GM20431 (cell line): ENCODE measurements around the gene FRG2C.
"Not testable (repeated sequence)": the region's sequence is repeated elsewhere in the genome, so short reads cannot be mapped to it uniquely, and the experiment has no call there.

Experiments used
- in situ Hi-C: fragments of 300-500 bp; cut with MseI, MboI; formaldehyde crosslinking; loops from one replicate; pipeline ENCODE4 v1.15.0; 2020; ENCODE audit warnings: low sequenced_read_pairs; ENCODE audit not compliant: unreplicated experiment

FRG2C gene

DNA sequence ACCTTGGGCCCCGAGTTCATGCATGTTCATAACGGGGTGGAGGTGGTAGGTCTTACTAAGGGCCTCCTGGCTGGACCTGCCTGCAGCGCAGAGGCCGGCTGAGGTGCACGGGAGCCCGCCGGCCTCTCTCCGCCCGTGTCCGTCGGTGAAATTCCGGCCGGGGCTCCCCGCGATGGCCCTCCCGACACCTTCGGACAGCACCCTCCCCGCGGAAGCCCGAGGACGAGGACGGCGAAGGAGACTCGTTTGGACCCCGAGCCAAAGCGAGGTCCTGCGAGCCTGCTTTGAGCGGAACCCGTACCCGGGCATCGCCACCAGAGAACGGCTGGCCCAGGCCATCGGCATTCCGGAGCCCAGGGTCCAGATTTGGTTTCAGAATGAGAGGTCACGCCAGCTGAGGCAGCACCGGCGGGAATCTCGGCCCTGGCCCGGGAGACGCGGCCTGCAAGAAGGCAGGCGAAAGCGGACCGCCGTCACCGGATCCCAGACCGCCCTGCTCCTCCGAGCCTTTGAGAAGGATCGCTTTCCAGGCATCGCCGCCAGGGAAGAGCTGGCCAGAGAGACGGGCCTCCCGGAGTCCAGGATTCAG, 4.7 kb downstream of the FRG2C start:
- in situ Hi-C loops, result not testable (repeated sequence)

GRCh38 chr3:75669348-75670297, 5.5 kb downstream of the FRG2C start:
- in situ Hi-C loops, result not testable (repeated sequence)

- in situ Hi-C loops, result not testable (repeated sequence)
Measured at GRCh38 chr3:75670298-75671286, 6.5 kb downstream of the FRG2C start.

- in situ Hi-C loops, result not testable (repeated sequence)
Measured at GRCh38 chr3:75671287-75672139, 7.4 kb downstream of the FRG2C start.

DNA sequence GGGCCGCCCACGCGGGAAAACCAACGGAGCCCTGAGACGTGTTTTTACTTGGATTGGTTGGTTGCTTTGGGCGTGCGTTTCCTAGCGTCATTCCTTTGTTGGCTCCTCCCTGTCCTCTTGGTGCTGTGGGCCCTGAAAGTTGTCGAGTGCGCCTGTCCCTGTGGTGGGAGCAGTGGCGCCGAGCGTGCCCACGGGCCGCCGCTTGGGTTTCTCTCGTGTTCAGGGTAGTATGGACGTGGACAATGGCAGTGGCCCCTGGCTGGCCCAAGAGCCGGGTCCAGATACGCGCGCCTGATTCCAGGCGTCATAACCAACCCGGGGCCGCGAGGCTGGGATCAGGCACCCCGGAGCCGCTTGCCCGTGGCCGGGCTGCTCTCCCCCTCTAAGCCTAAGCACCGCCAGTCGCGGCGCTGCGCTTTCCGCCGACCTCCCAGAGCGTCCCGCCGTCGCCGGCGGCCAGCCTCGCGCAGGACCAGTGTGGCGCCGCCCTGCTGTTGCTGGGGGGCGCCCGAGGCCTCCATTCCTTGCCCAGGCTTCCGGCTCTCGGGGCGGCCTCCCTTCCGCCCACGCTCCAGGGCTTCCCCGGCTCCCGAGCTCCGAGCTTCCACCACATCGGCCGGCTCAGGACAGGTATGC, 8.1 kb downstream of the FRG2C start:
- in situ Hi-C loops, result not testable (repeated sequence)

- in situ Hi-C loops, result not testable (repeated sequence)
Measured at GRCh38 chr3:75683965-75684364, 19.8 kb downstream of the FRG2C start.

DNA sequence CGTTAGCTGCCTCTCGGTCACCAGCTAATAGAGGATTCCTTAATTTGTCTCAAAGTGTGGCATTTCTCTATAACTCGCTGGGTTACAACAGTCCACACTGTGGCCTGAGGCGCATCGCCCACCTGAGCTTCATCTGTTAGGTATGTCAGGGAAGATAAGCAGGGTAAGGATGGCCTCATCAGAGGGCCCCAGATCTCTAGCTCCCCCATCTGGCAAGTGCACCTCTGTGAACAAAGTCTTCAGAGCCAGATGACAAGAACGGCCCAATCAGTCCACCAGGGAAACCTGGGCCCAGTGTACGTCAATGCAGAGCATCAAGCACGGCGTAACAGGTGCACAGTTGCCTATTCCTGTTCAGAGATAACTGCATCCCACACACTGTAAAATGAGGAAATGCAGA, 23.2 kb downstream of the FRG2C start:
- in situ Hi-C loops, result no loop called here

GRCh38 chr3:75692061-75692460, 27.9 kb downstream of the FRG2C start:
- in situ Hi-C loops, result no loop called here
